ENCODE measurements around the gene CHI3L1.
"Not testable (repeated sequence)": the region's sequence is repeated elsewhere in the genome, so short reads cannot be mapped to it uniquely, and the experiment has no call there.

- TF ChIP-seq CTCF (IDR thresholded peaks at IDR 0.05; ENCODE audit: low read depth, low read length, missing input control); RAD21 (IDR thresholded peaks at IDR 0.05); REST (IDR thresholded peaks at IDR 0.05); MAX (IDR thresholded peaks at IDR 0.05); YY1 (IDR thresholded peaks at IDR 0.05): not testable (repeated sequence)
These were observed 48.4 kb upstream of the CHI3L1 start for GRCh38 chr1:203234901-203235300.
